H1 (cell line): Measurements from ENCODE around the gene YARS2. TPM values are rescaled to one million over a fixed set of nuclear protein-coding genes. Genes with fewer than 3 reads are reported as not detected.

Experiments
- CTCF ChIA-PET: fragments of 300-600 bp; sonication (Branson Sonifier 250); formaldehyde crosslinking; loops from one replicate; lab custom pipeline; 2021; ENCODE audit not compliant: partially characterized antibody; lab: Charles Lee
- POLR2A ChIA-PET: fragments of 300-600 bp; sonication (Branson Sonifier 250); formaldehyde crosslinking; loops from one replicate; lab custom pipeline; 2021; ENCODE audit warnings: inconsistent platforms; ENCODE audit not compliant: partially characterized antibody; lab: Charles Lee
- DNase-seq, 2 experiments: peaks; one replicate each; pipeline versions ENCODE4 v3.0.0 to v3.0.0-alpha.2; 2010 to 2022; ENCODE audit warnings: low spot score in 2 of 2, low read depth in 1 of 2, mixed read lengths in 1 of 2
- FAIRE-seq: peaks from 2 replicates; lab custom pipeline; 2011; peaks lifted over from hg19 to GRCh38; lab: Jason Lieb, UNC
- H2AFZ ChIP-seq: 2 replicates; pipeline ENCODE4 v1.8.1; 2012; ENCODE audit warnings: low read length, inconsistent platforms
- H2AK5ac ChIP-seq: 2 replicates; pipeline ENCODE4 v1.6.1; 2013; ENCODE audit warnings: low read depth, low read length
- H2BK120ac ChIP-seq: replicated peaks from 2 replicates; pipeline ENCODE3; 2013; ENCODE audit warnings: low read depth, low read length, inconsistent platforms
- H2BK12ac ChIP-seq: 2 replicates; pipeline ENCODE4 v1.6.1; 2013; ENCODE audit warnings: low read depth, low read length
- H2BK15ac ChIP-seq: 2 replicates; pipeline ENCODE4 v1.6.1; 2013; ENCODE audit warnings: low read length
- H2BK20ac ChIP-seq: 2 replicates; pipeline ENCODE4 v1.6.1; 2013; ENCODE audit warnings: low read length
- H2BK5ac ChIP-seq: 2 replicates; pipeline ENCODE4 v1.6.1; 2013; ENCODE audit warnings: low read depth, low read length
- H3K14ac ChIP-seq: 2 replicates; pipeline ENCODE4 v1.6.1; 2013; ENCODE audit warnings: inconsistent platforms; ENCODE audit not compliant: insufficient read length
- H3K18ac ChIP-seq: 2 replicates; pipeline ENCODE4 v1.6.1; 2013; ENCODE audit warnings: low read length; ENCODE audit errors: extremely low read depth
- H3K23ac ChIP-seq: 2 replicates; pipeline ENCODE4 v1.6.1; 2013; ENCODE audit warnings: inconsistent platforms; ENCODE audit not compliant: insufficient read length
- H3K23me2 ChIP-seq: 2 replicates; pipeline ENCODE4 v1.6.1; 2013; ENCODE audit warnings: low read depth, low read length
- H3K27ac ChIP-seq: 2 replicates; pipeline ENCODE4 v1.6.1; 2011; ENCODE audit warnings: low read depth, low read length, inconsistent platforms
- H3K27me3 ChIP-seq, 4 experiments: replicated peaks in 1 of 4; 1 replicate in 1 of 4; 2 replicates in 3 of 4; pipeline versions ENCODE4 v1.6.1 to v1.8.1; 2011 to 2013; ENCODE audit warnings: low read length in 3 of 4, mild to moderate bottlenecking in 3 of 4, inconsistent platforms in 2 of 4, mixed read lengths in 2 of 4, moderate library complexity in 1 of 4; ENCODE audit not compliant: control insufficient read depth in 3 of 4, insufficient read depth in 3 of 4; ENCODE audit errors: extremely low read depth in 1 of 4
- H3K36me3 ChIP-seq, 4 experiments: 2 replicates each; pipeline versions ENCODE4 v1.6.1 to v1.8.1; 2011 to 2013; ENCODE audit warnings: mild to moderate bottlenecking in 4 of 4, low read length in 3 of 4, moderate library complexity in 2 of 4, control low read depth in 1 of 4, inconsistent platforms in 1 of 4; ENCODE audit not compliant: insufficient read depth in 4 of 4, control insufficient read depth in 2 of 4
- H3K4ac ChIP-seq: replicated peaks from 2 replicates; pipeline ENCODE3; 2013; ENCODE audit warnings: low read length, low read depth, mixed read lengths, inconsistent platforms; ENCODE audit not compliant: insufficient read length
- H3K4me1 ChIP-seq, 4 experiments: replicated peaks in 1 of 4; 1 replicate in 1 of 4; 2 replicates in 3 of 4; pipeline versions ENCODE4 v1.6.1 to v1.8.1; 2011 to 2013; ENCODE audit warnings: low read length in 3 of 4, inconsistent platforms in 2 of 4, mixed read lengths in 1 of 4; ENCODE audit not compliant: insufficient read depth in 4 of 4, control insufficient read depth in 3 of 4
- H3K4me2 ChIP-seq, 2 experiments: 2 replicates each; pipeline versions ENCODE4 v1.6.1 to v1.8.1; 2011 to 2013; ENCODE audit warnings: low read depth in 2 of 2, low read length in 2 of 2, control low read depth in 1 of 2, inconsistent platforms in 1 of 2, mild to moderate bottlenecking in 1 of 2; ENCODE audit not compliant: insufficient read depth in 1 of 2
- H3K4me3 ChIP-seq, 4 experiments: fragments of 200-600, 300-600 bp in 1 of 4; sonication (generic), shearing (Covaris generic), sonication (Bioruptor Twin) in 1 of 4; 2 replicates each; pipeline versions ENCODE4 v1.5.1 to v1.8.1; 2011 to 2016; ENCODE audit warnings: low read length in 4 of 4, low read depth in 3 of 4, control low read depth in 2 of 4, inconsistent platforms in 2 of 4, mild to moderate bottlenecking in 2 of 4, mixed read lengths in 1 of 4, moderate library complexity in 1 of 4; ENCODE audit not compliant: insufficient read depth in 2 of 4; ENCODE audit errors: extremely low read depth in 1 of 4
- H3K56ac ChIP-seq: replicated peaks from 2 replicates; pipeline ENCODE3; 2013; ENCODE audit warnings: low read depth, mild to moderate bottlenecking, mixed read lengths, low read length, inconsistent platforms; ENCODE audit not compliant: insufficient read length
- H3K79me1 ChIP-seq: 2 replicates; pipeline ENCODE4 v1.6.1; 2013; ENCODE audit warnings: low read depth, low read length, control low read depth
- H3K79me2 ChIP-seq, 2 experiments: 2 replicates each; pipeline versions ENCODE4 v1.6.1 to v1.8.1; 2012 to 2013; ENCODE audit warnings: low read length in 2 of 2, mild to moderate bottlenecking in 2 of 2, inconsistent platforms in 1 of 2; ENCODE audit not compliant: insufficient read depth in 2 of 2, control insufficient read depth in 1 of 2
- H3K9ac ChIP-seq, 4 experiments: replicated peaks in 1 of 4; 1 replicate in 1 of 4; 2 replicates in 3 of 4; pipeline versions ENCODE4 v1.6.1 to v1.8.1; 2011 to 2013; ENCODE audit warnings: low read depth in 3 of 4, low read length in 3 of 4, control low read depth in 2 of 4, mild to moderate bottlenecking in 2 of 4, moderate library complexity in 2 of 4, inconsistent platforms in 1 of 4; ENCODE audit errors: extremely low read depth in 1 of 4
- H3K9me3 ChIP-seq, 2 experiments: 2 replicates each; pipeline versions ENCODE4 v1.6.1 to v1.8.1; 2012 to 2013; ENCODE audit warnings: mild to moderate bottlenecking in 2 of 2, moderate library complexity in 2 of 2, control low read depth in 1 of 2, inconsistent platforms in 1 of 2, low read depth in 1 of 2, low read length in 1 of 2, mixed read lengths in 1 of 2; ENCODE audit not compliant: insufficient read depth in 2 of 2
- H4K20me1 ChIP-seq, 2 experiments: replicated peaks in 1 of 2; 2 replicates each; pipeline versions ENCODE3 to v1.8.1; 2011 to 2013; ENCODE audit warnings: inconsistent platforms in 2 of 2, low read length in 2 of 2, mild to moderate bottlenecking in 1 of 2; ENCODE audit not compliant: insufficient read depth in 2 of 2, control insufficient read depth in 1 of 2
- H4K5ac ChIP-seq: 2 replicates; pipeline ENCODE4 v1.6.1; 2013; ENCODE audit warnings: low read length, low read depth, mixed read lengths, inconsistent platforms; ENCODE audit not compliant: insufficient read length
- H4K8ac ChIP-seq: 2 replicates; pipeline ENCODE4 v1.8.0; 2013; ENCODE audit warnings: mild to moderate bottlenecking, moderate library complexity, low read length, inconsistent platforms; ENCODE audit not compliant: insufficient read depth; ENCODE audit errors: extremely low read depth
- H4K91ac ChIP-seq: replicated peaks from 2 replicates; pipeline ENCODE3; 2013; ENCODE audit warnings: low read length, mixed read lengths, inconsistent platforms; ENCODE audit not compliant: insufficient read length
- BACH1 ChIP-seq: IDR thresholded peaks from 2 replicates; pipeline ENCODE4 v1.6.1; 2012; ENCODE audit warnings: low read length, improper control_type of control experiment
- CBX8 ChIP-seq: fragments of 300-800, 300-1000 bp; sonication (generic); IDR thresholded peaks from 2 replicates; pipeline ENCODE4 v1.7.1; 2016; ENCODE audit warnings: low read depth, low read length, borderline replicate concordance
- CEBPB ChIP-seq: IDR thresholded peaks from 2 replicates; pipeline ENCODE4 v1.6.1; 2012; ENCODE audit warnings: low read depth, low read length
- HDAC2 ChIP-seq, 2 experiments: fragments of 300-600 bp in 1 of 2; sonication (generic) in 1 of 2; IDR thresholded peaks; 2 replicates each; pipeline ENCODE4 v1.6.1; 2011 to 2012; ENCODE audit warnings: low read depth in 2 of 2, low read length in 2 of 2, mild to moderate bottlenecking in 2 of 2, moderate library complexity in 2 of 2, borderline replicate concordance in 1 of 2, inconsistent platforms in 1 of 2
- KDM4A ChIP-seq: IDR thresholded peaks from one replicate; pipeline ENCODE4 v1.7.1; 2012; ENCODE audit warnings: low read depth, mild to moderate bottlenecking, moderate library complexity, low read length, inconsistent platforms; ENCODE audit not compliant: severe bottlenecking
- POLR2A ChIP-seq, 2 experiments: IDR thresholded peaks; 1 replicate in 1 of 2; 2 replicates in 1 of 2; pipeline ENCODE4 v1.6.1; 2011; ENCODE audit warnings: low read depth in 2 of 2, low read length in 2 of 2, mild to moderate bottlenecking in 2 of 2; ENCODE audit errors: control extremely low read depth in 1 of 2
- RXRA ChIP-seq: IDR thresholded peaks from 2 replicates; pipeline ENCODE4 v1.6.1; 2011; ENCODE audit warnings: low read depth, mild to moderate bottlenecking, low read length, moderate library complexity; ENCODE audit not compliant: insufficient read depth
- SIN3A ChIP-seq, 2 experiments: IDR thresholded peaks in 1 of 2; conservative IDR thresholded peaks in 1 of 2; 2 replicates each; pipeline ENCODE4 v1.6.1; 2011 to 2012; ENCODE audit warnings: low read length in 2 of 2, improper control_type of control experiment in 1 of 2, low read depth in 1 of 2, mild to moderate bottlenecking in 1 of 2
- SRF ChIP-seq: IDR thresholded peaks from 2 replicates; pipeline ENCODE4 v1.6.1; 2011; ENCODE audit warnings: mild to moderate bottlenecking, low read depth, low read length, moderate library complexity
- TCF12 ChIP-seq: IDR thresholded peaks from 2 replicates; pipeline ENCODE4 v1.6.1; 2011; ENCODE audit warnings: low read depth, mild to moderate bottlenecking, low read length
- WGBS, 2 experiments: shearing (Covaris generic) in 1 of 2; methylation state at CpG; one replicate each; pipeline versions ENCODE4 v1.1.6 to v1.1.7; 2013 to 2015; ENCODE audit warnings: low lambda C conversion rate in 2 of 2, mixed read lengths in 2 of 2, inconsistent platforms in 1 of 2, low coverage in 1 of 2, missing lambda C conversion rate in 1 of 2; ENCODE audit not compliant: insufficient replicate concordance in 2 of 2, insufficient coverage in 1 of 2, insufficient read length in 1 of 2; ENCODE audit errors: extremely low coverage in 1 of 2, missing lambda C conversion rate in 1 of 2; 5-methylcytosine and 5-hydroxymethylcytosine counted together
- polyA plus RNA-seq, 7 experiments: library from polyadenylated mRNA; depleted of rRNA in 3 of 7; stranded (reverse) in 5 of 7; unstranded in 2 of 7; fragments of >200 nt in 5 of 7; fragments of 200-250 nt in 2 of 7; gene quantifications; 1 replicate in 5 of 7; 2 replicates in 1 of 7; 4 replicates in 1 of 7; pipeline versions ENCODE4 v1.2.1 to v1.2.3, GENCODE V29; 2011 to 2013; ENCODE audit warnings: missing spikeins in 2 of 7, mixed read lengths in 2 of 7
- total RNA-seq: library from RNA; stranded (reverse); fragmentation: NEBNext Ultra II Directional; extraction: Animal tissue kit (Norgen Biotek cat#: 25700); gene quantifications from 2 replicates; pipeline ENCODE4 v1.2.1, GENCODE V29; 2021
- TF ChIP-seq, protein P1 (sequence below): IDR thresholded peaks from 2 replicates; pipeline ENCODE4 v1.6.1; 2011; ENCODE audit warnings: low read depth, mild to moderate bottlenecking, low read length; ENCODE audit not compliant: insufficient read depth
- TF ChIP-seq, protein P2 (sequence below): IDR thresholded peaks from 2 replicates; pipeline ENCODE4 v1.6.1; 2011; ENCODE audit warnings: low read length, improper control_type of control experiment

The YARS2 gene
- total and polyA plus RNA-seq, 2 of the 8 experiments (the other 6 are each of a cell fraction or from before 2014, with no cell fraction given) = 29.9 to 41.4 TPM

DNA sequence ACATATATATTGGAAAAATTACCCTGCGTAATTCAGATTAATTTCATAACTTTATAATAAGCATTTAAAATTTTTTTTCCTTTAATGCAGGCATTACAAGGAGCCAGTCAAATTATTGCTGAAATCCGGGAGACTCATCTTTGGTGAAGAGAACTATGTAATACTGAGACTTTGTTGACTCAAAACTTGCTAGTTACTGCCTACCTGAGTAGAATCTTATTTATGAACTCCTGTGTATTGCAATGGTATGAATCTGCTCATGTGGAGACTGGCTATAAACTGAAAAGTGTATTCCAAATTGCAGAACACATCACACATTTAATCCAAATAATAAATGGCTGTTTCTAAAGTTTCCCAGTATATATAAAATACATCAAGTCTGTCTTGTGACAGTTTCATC, 12.4 kb downstream of the YARS2 start:
- Histone ChIP-seq H2BK120ac (no peak overlapping the region), H3K56ac (no peak overlapping the region), H3K27me3 (no peaks in the 10 kb centered on the region), H2BK15ac (no peak overlapping the region), H2BK12ac (no peak overlapping the region), H2BK20ac (no peak overlapping the region), H3K9me3 (no peaks in the 10 kb centered on the region), H3K79me2 (no peaks in the 10 kb centered on the region), H3K4me3 (no peak overlapping the region), H3K4ac (no peak overlapping the region), H4K20me1 (peaks cover 2 to 3% of the 10 kb centered on the region in 2 experiments), H3K36me3 (peaks cover 3 to 87% (median 43%) of the 10 kb centered on the region in 4 experiments; a peak in 7 of 8 replicates), H3K4me1 (peaks cover 0 to 3% (median 0%) of the 10 kb centered on the region in 4 experiments; a peak in 2 of 7 replicates), H4K91ac (no peak overlapping the region), H2BK5ac (no peak overlapping the region), H2AK5ac (no peak overlapping the region), H3K14ac (no peak overlapping the region), H3K79me1 (no peaks in the 10 kb centered on the region), H4K8ac (no peak overlapping the region), H4K5ac (no peak overlapping the region), H3K27ac (no peak overlapping the region), H2AFZ (no peak overlapping the region), H3K23me2 (no peaks in the 10 kb centered on the region), H3K9ac (no peak overlapping the region), H3K23ac (no peak overlapping the region), H3K18ac (no peak overlapping the region), H3K4me2 (no peak overlapping the region)
- DNase-seq = no peak
- no peak for FAIRE-seq
- ChIA-PET CTCF (interaction anchor here (2.6 to 2.7 kb wide), 2 partner anchors 11 to 12 kb away, joined by 5 to 10 read pairs; partner anchors contain the start of gene YARS2), POLR2A (interaction anchor here (1.5 kb wide), 1 partner anchor 12 kb away, joined by 5 read pairs; the partner anchor contains the start of gene YARS2)
- TF ChIP-seq KDM4A = no peak
- TF ChIP-seq CEBPB = no peak
- TF ChIP-seq SRF = no peak
- TF ChIP-seq HDAC2 (IDR thresholded peaks at IDR 0.05; ENCODE audit: borderline replicate concordance in 1 of 2, low read depth in 2 of 2, low read length in 2 of 2) = no peak
- TF ChIP-seq, protein P1, sequence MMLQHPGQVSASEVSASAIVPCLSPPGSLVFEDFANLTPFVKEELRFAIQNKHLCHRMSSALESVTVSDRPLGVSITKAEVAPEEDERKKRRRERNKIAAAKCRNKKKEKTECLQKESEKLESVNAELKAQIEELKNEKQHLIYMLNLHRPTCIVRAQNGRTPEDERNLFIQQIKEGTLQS = no peak
- no peak for TF ChIP-seq BACH1
- TF ChIP-seq CBX8 = no peak
- TF ChIP-seq SIN3A (conservative IDR thresholded peaks at IDR 0.05 in 1 of 2, IDR thresholded peaks at IDR 0.05 in 1 of 2; ENCODE audit: low read depth in 1 of 2, low read length in 2 of 2) = no peak
- TF ChIP-seq TCF12 = no peak
- TF ChIP-seq, protein P2, sequence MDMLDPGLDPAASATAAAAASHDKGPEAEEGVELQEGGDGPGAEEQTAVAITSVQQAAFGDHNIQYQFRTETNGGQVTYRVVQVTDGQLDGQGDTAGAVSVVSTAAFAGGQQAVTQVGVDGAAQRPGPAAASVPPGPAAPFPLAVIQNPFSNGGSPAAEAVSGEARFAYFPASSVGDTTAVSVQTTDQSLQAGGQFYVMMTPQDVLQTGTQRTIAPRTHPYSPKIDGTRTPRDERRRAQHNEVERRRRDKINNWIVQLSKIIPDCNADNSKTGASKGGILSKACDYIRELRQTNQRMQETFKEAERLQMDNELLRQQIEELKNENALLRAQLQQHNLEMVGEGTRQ = no peak
- TF ChIP-seq POLR2A (IDR thresholded peaks at IDR 0.05; ENCODE audit: control extremely low read depth in 1 of 2, low read depth in 2 of 2, low read length in 2 of 2) = no peak
- no peak for TF ChIP-seq RXRA
- WGBS, 2 experiments = 94% methylated on average over 2 of the region's 2 CpGs; no CpG with 5 or more reads in 1 of the 2 experiments
